ENCODE results near the gene KCNAB2.

DNA sequence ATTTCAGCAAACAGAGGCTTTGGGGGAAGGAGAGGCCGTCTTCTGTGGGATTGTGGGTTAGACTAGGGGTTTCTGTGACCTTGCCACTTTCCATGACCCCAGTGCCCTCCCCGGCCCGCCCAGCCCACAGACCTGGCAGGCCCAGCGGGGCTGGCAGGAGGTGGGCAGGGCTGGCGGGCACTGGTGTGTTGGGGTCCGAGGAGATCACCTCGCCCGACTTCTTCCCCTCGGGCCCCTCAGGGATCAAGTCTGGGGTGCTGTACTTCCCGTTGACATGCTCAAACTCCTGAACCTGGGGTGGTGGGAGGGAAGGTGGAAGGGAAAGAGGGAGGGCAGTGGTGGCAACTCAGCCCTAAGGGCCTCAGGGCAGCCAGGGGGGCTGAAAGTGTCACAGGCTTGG lies 78.1 kb downstream of the KCNAB2 start:
- TF ChIP-seq, protein P1, sequence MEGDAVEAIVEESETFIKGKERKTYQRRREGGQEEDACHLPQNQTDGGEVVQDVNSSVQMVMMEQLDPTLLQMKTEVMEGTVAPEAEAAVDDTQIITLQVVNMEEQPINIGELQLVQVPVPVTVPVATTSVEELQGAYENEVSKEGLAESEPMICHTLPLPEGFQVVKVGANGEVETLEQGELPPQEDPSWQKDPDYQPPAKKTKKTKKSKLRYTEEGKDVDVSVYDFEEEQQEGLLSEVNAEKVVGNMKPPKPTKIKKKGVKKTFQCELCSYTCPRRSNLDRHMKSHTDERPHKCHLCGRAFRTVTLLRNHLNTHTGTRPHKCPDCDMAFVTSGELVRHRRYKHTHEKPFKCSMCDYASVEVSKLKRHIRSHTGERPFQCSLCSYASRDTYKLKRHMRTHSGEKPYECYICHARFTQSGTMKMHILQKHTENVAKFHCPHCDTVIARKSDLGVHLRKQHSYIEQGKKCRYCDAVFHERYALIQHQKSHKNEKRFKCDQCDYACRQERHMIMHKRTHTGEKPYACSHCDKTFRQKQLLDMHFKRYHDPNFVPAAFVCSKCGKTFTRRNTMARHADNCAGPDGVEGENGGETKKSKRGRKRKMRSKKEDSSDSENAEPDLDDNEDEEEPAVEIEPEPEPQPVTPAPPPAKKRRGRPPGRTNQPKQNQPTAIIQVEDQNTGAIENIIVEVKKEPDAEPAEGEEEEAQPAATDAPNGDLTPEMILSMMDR (IDR thresholded peaks at IDR 0.05): no peak
- TF ChIP-seq POLR2AphosphoS5 (IDR thresholded peaks at IDR 0.05): no peak
- no peak for TF ChIP-seq POLR2A (IDR thresholded peaks at IDR 0.05)

All from prostate gland (tissue), 2 donors.